ENCODE results near the gene ITGA5.

ITGA5 gene

DNA sequence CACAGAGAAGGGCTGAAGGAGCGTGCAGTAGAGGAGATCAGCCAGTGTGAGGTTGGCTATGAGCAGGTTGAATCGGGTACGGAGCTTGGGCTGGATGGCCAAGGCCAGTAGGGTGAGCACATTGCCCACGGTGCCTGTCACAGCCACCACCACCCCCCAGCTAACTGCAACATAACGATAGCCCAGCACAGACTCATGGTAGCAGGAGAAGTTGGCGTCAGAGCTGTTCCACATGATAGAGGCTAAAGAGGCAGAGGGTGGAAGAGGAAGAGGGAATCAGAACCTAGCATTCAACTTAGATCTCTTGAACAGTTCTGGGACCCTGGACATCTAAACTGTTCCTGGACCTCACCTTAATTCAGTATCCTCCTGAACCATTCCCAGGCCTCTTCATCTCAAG, 55.4 kb downstream of the ITGA5 start:
- H3K27ac ChIP-seq (ENCODE audit: low read depth in 2 of 2, low read length in 2 of 2): no peak overlapping the region
- H3K9ac ChIP-seq (ENCODE audit: low read depth in 1 of 2, low read length in 2 of 2): no peak overlapping the region
- peaks cover 6 to 8% of the 10 kb centered on the region in 2 donors for H3K27me3 ChIP-seq (ENCODE audit: control insufficient read depth in 2 of 2, insufficient read depth in 2 of 2, low read length in 2 of 2)
- peaks cover 5 to 7% of the 10 kb centered on the region in 2 donors for H3K4me1 ChIP-seq (ENCODE audit: control insufficient read depth in 2 of 2, insufficient read depth in 2 of 2, low read length in 2 of 2)
- no peak overlapping the region for H3K4me3 ChIP-seq (ENCODE audit: low read length in 2 of 2)
- no peaks in the 10 kb centered on the region for H3K36me3 ChIP-seq (ENCODE audit: control insufficient read depth in 2 of 2, insufficient read depth in 2 of 2, low read length in 2 of 2)
- H3K9me3 ChIP-seq (ENCODE audit: control insufficient read depth in 2 of 2, low read length in 2 of 2): no peaks in the 10 kb centered on the region

- no peaks in the 10 kb centered on the region for H3K9me3 ChIP-seq (ENCODE audit: control insufficient read depth in 2 of 2, low read length in 2 of 2)
- peaks cover 4 to 9% of the 10 kb centered on the region in 2 donors for H3K4me1 ChIP-seq (ENCODE audit: control insufficient read depth in 2 of 2, insufficient read depth in 2 of 2, low read length in 2 of 2)
- H3K27ac ChIP-seq (ENCODE audit: low read depth in 2 of 2, low read length in 2 of 2): no peak overlapping the region
- H3K4me3 ChIP-seq (ENCODE audit: low read length in 2 of 2): no peak overlapping the region
- H3K9ac ChIP-seq (ENCODE audit: low read depth in 1 of 2, low read length in 2 of 2): no peak overlapping the region
- no peaks in the 10 kb centered on the region for H3K36me3 ChIP-seq (ENCODE audit: control insufficient read depth in 2 of 2, insufficient read depth in 2 of 2, low read length in 2 of 2)
- peaks cover 6% of the 10 kb centered on the region in 2 donors for H3K27me3 ChIP-seq (ENCODE audit: control insufficient read depth in 2 of 2, insufficient read depth in 2 of 2, low read length in 2 of 2)
Observed at GRCh38 chr12:54363047-54363446, 56.0 kb downstream of the ITGA5 start.

GRCh38 chr12:54360717-54361456, 58.2 kb downstream of the ITGA5 start:
- Histone ChIP-seq H3K27me3 (ENCODE audit: control insufficient read depth in 2 of 2, insufficient read depth in 2 of 2, low read length in 2 of 2) (peaks cover 4 to 6% of the 10 kb centered on the region in 2 donors), H3K4me3 (ENCODE audit: low read length in 2 of 2) (no peak overlapping the region), H3K27ac (ENCODE audit: low read depth in 2 of 2, low read length in 2 of 2) (no peak overlapping the region), H3K9me3 (ENCODE audit: control insufficient read depth in 2 of 2, low read length in 2 of 2) (no peaks in the 10 kb centered on the region), H3K36me3 (ENCODE audit: control insufficient read depth in 2 of 2, insufficient read depth in 2 of 2, low read length in 2 of 2) (no peaks in the 10 kb centered on the region), H3K4me1 (ENCODE audit: control insufficient read depth in 2 of 2, insufficient read depth in 2 of 2, low read length in 2 of 2) (peaks cover 8 to 10% of the 10 kb centered on the region in 2 donors), H3K9ac (ENCODE audit: low read depth in 1 of 2, low read length in 2 of 2) (no peak overlapping the region)

DNA sequence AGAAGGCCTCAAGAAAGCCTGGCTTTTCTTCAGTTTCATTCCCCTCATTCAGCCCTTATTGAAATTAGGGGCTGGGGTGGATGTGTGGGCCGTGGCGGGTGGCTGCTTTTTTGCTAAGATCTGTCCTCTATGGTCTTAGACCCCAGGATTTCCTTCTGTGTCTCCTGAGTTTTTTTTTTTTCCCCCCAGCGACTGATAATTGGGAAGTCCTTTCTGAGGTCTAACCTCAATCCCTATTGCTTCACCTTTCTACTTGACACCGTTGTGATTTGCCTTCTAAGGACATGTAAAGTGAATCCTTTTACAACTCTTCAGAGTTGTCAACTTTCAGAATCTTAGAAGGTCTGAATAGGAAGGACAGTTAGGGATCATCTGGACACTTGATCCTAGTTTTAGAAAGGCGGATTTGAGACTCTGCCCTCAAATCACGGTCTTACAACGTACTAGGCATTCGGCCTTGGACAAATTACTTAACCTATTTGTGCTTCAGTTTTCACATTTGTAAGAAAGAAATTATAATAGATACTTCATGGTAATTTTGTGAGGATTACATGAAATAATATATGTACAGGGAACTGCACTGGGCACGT, 59.2 kb downstream of the ITGA5 start:
- H3K27ac ChIP-seq (ENCODE audit: low read depth in 2 of 2, low read length in 2 of 2): peak overlapping the region; percentile 80 to 83
- H3K9me3 ChIP-seq (ENCODE audit: control insufficient read depth in 2 of 2, low read length in 2 of 2): no peaks in the 10 kb centered on the region
- peak overlapping the region; percentile 60 to 72 for H3K9ac ChIP-seq (ENCODE audit: low read depth in 1 of 2, low read length in 2 of 2)
- H3K36me3 ChIP-seq (ENCODE audit: control insufficient read depth in 2 of 2, insufficient read depth in 2 of 2, low read length in 2 of 2): no peaks in the 10 kb centered on the region
- peak overlapping the region; percentile 77 to 98 for H3K4me3 ChIP-seq (ENCODE audit: low read length in 2 of 2)
- H3K4me1 ChIP-seq (ENCODE audit: control insufficient read depth in 2 of 2, insufficient read depth in 2 of 2, low read length in 2 of 2): peaks cover 8 to 10% of the 10 kb centered on the region in 2 donors
- H3K27me3 ChIP-seq (ENCODE audit: control insufficient read depth in 2 of 2, insufficient read depth in 2 of 2, low read length in 2 of 2): peaks cover 4 to 6% of the 10 kb centered on the region in 2 donors

GRCh38 chr12:54358945-54359761, 59.9 kb downstream of the ITGA5 start:
- Histone ChIP-seq H3K27ac (ENCODE audit: low read depth in 2 of 2, low read length in 2 of 2) (peak overlapping the region; percentile 80 to 83), H3K9ac (ENCODE audit: low read depth in 1 of 2, low read length in 2 of 2) (peak overlapping the region; percentile 72 to 82), H3K36me3 (ENCODE audit: control insufficient read depth in 2 of 2, insufficient read depth in 2 of 2, low read length in 2 of 2) (no peaks in the 10 kb centered on the region), H3K9me3 (ENCODE audit: control insufficient read depth in 2 of 2, low read length in 2 of 2) (no peaks in the 10 kb centered on the region), H3K27me3 (ENCODE audit: control insufficient read depth in 2 of 2, insufficient read depth in 2 of 2, low read length in 2 of 2) (peaks cover 2 to 4% of the 10 kb centered on the region in 2 donors), H3K4me1 (ENCODE audit: control insufficient read depth in 2 of 2, insufficient read depth in 2 of 2, low read length in 2 of 2) (peaks cover 8 to 10% of the 10 kb centered on the region in 2 donors), H3K4me3 (ENCODE audit: low read length in 2 of 2) (peak overlapping the region; percentile 77 to 98)

DNA sequence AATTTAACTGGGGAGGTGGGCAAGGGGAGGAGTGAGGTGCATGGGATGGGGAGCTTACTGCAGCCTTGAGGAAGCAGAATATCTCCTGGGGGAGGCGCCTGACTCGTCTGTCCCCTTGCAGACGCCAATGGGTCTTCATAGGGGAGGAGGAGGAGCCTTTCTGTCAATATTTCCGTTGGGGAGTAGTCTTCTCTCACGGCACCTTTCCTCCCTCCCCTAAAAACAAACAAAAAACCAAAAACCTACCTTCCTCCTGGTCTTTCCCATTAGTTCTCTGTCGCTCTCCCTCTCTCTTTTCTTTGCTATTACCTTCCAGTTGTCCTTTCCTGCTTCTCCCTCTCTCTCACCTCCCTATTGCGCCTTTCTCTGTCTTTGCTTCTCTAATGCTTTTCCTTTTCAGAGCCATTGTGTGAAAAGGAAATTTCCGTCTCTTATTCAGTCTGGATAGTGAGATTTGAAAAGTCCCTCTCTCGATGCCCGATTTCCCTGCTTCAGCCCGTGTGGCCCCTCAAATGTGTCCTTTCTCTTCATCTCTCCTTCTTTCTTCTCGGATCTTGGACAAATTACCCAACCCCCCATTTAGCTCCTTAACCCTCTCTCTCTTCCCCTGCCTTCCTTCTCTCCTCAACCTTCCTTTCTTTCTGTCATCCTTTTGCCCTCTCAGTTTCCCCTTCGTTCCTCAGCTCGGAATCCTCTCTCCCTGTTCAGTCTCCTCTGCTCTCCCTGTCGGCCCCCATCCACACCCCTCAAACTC, 60.7 kb downstream of the ITGA5 start:
- peak overlapping the region; percentile 80 to 83 for H3K27ac ChIP-seq (ENCODE audit: low read depth in 2 of 2, low read length in 2 of 2)
- H3K4me1 ChIP-seq (ENCODE audit: control insufficient read depth in 2 of 2, insufficient read depth in 2 of 2, low read length in 2 of 2): peaks cover 8 to 10% of the 10 kb centered on the region in 2 donors
- peak overlapping the region; percentile 42 to 82 for H3K9ac ChIP-seq (ENCODE audit: low read depth in 1 of 2, low read length in 2 of 2)
- no peaks in the 10 kb centered on the region for H3K36me3 ChIP-seq (ENCODE audit: control insufficient read depth in 2 of 2, insufficient read depth in 2 of 2, low read length in 2 of 2)
- no peaks in the 10 kb centered on the region for H3K9me3 ChIP-seq (ENCODE audit: control insufficient read depth in 2 of 2, low read length in 2 of 2)
- H3K4me3 ChIP-seq (ENCODE audit: low read length in 2 of 2): peak overlapping the region; percentile 77 to 98
- H3K27me3 ChIP-seq (ENCODE audit: control insufficient read depth in 2 of 2, insufficient read depth in 2 of 2, low read length in 2 of 2): peaks cover under 1 to 3% of the 10 kb centered on the region in 2 donors

DNA sequence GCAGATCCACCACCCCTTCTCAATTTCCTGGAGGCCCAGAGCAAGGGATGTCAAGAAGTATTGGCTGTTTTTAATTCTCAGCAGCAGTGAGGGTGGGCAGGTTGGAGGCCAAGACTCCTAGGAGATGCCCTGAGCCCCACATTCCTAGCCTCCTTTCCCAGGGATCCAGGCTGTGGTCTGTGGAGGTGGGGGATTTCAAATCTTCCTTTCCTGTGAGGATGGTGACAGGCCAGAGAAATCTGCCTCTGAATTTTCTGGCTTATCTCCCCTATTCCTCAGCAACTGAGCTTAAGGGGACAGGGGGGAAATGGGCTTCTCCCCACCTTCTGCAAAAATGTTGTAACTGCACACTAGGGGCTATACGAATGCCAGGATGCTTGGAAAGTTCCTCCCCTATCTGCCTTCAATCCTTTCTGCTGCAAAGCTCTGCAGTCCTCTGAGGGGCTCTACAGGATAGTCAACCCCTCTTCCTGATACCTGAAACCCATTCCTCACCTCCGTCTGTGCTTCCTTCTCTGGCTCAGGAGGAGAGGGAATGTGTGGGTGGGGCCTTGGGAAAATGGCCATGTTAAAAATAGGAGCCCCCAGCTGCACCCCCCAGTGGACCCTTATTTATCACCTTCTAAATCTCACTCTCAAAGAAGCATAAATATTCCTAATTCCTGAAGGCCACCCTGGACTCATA, 61.4 kb downstream of the ITGA5 start:
- H3K9me3 ChIP-seq (ENCODE audit: control insufficient read depth in 2 of 2, low read length in 2 of 2): no peaks in the 10 kb centered on the region
- peak overlapping the region in 1 of 2 donors; percentile 77 for H3K4me3 ChIP-seq (ENCODE audit: low read length in 2 of 2)
- H3K36me3 ChIP-seq (ENCODE audit: control insufficient read depth in 2 of 2, insufficient read depth in 2 of 2, low read length in 2 of 2): peaks cover 0 to 2% of the 10 kb centered on the region in 2 donors
- H3K27me3 ChIP-seq (ENCODE audit: control insufficient read depth in 2 of 2, insufficient read depth in 2 of 2, low read length in 2 of 2): no peaks in the 10 kb centered on the region
- no peak overlapping the region for H3K27ac ChIP-seq (ENCODE audit: low read depth in 2 of 2, low read length in 2 of 2)
- peaks cover 8 to 10% of the 10 kb centered on the region in 2 donors for H3K4me1 ChIP-seq (ENCODE audit: control insufficient read depth in 2 of 2, insufficient read depth in 2 of 2, low read length in 2 of 2)
- no peak overlapping the region for H3K9ac ChIP-seq (ENCODE audit: low read depth in 1 of 2, low read length in 2 of 2)

DNA sequence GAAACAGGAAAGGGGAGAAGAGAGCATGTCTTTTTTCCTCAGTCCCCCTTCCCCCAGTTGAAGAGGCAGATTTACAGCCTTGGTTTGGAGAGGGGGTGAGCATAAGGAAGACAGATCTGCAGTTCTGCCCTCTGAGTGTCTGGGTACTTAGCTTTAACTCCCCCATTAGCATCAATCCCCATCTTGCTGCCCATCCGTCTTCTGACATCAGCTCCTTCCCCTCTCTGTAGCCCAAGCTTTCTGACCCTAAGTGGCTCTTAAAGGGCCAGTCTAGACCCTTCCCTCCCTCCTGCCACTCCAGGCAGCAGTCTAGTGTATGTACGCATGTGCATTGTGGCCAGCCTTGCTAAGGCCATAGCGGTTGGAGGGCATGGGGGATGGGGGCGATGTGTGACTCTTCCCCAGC, 62.1 kb downstream of the ITGA5 start:
- Histone ChIP-seq H3K4me3 (ENCODE audit: low read length in 2 of 2) (no peak overlapping the region), H3K27me3 (ENCODE audit: control insufficient read depth in 2 of 2, insufficient read depth in 2 of 2, low read length in 2 of 2) (no peaks in the 10 kb centered on the region), H3K36me3 (ENCODE audit: control insufficient read depth in 2 of 2, insufficient read depth in 2 of 2, low read length in 2 of 2) (peaks cover under 1 to 2% of the 10 kb centered on the region in 2 donors), H3K9ac (ENCODE audit: low read depth in 1 of 2, low read length in 2 of 2) (no peak overlapping the region), H3K9me3 (ENCODE audit: control insufficient read depth in 2 of 2, low read length in 2 of 2) (no peaks in the 10 kb centered on the region), H3K4me1 (ENCODE audit: control insufficient read depth in 2 of 2, insufficient read depth in 2 of 2, low read length in 2 of 2) (peaks cover 8 to 10% of the 10 kb centered on the region in 2 donors), H3K27ac (ENCODE audit: low read depth in 2 of 2, low read length in 2 of 2) (no peak overlapping the region)

DNA sequence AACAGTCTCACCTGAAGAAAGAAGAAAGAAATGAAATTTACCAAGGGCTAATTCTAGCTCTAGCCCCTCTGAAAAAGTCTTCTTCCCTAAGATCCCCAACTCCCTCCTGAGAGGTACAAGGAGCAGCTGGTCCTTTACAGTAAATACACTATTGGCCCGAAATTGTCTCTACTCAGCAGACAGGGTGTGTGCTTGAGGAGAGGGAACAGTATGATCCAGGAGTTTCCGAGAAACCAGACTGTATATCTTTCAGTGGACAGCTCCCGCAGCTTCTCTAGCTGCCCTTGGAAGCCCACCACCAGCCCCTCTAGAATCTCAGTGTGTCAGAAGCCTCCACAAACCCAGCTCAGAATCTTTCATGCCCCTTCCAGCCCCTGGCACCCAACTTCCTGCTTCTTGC, 62.8 kb downstream of the ITGA5 start:
- Histone ChIP-seq H3K4me1 (ENCODE audit: control insufficient read depth in 2 of 2, insufficient read depth in 2 of 2, low read length in 2 of 2) (peaks cover 8 to 10% of the 10 kb centered on the region in 2 donors), H3K9ac (ENCODE audit: low read depth in 1 of 2, low read length in 2 of 2) (no peak overlapping the region), H3K36me3 (ENCODE audit: control insufficient read depth in 2 of 2, insufficient read depth in 2 of 2, low read length in 2 of 2) (peaks cover 6 to 7% of the 10 kb centered on the region in 2 donors), H3K9me3 (ENCODE audit: control insufficient read depth in 2 of 2, low read length in 2 of 2) (no peaks in the 10 kb centered on the region), H3K4me3 (ENCODE audit: low read length in 2 of 2) (no peak overlapping the region), H3K27me3 (ENCODE audit: control insufficient read depth in 2 of 2, insufficient read depth in 2 of 2, low read length in 2 of 2) (no peaks in the 10 kb centered on the region), H3K27ac (ENCODE audit: low read depth in 2 of 2, low read length in 2 of 2) (peak overlapping the region in 1 of 2 donors; percentile 6)
